Keratinocyte (primary cell): ENCODE data around the gene TRA2A. TPM values are rescaled to one million over a fixed set of nuclear protein-coding genes. Genes with fewer than 3 reads are reported as not detected.

ENCODE experiments used
- DNase-seq: peaks from one replicate; pipeline ENCODE4 v3.0.0-alpha.2; 2011; ENCODE audit warnings: low read depth, missing footprints, low spot score
- FAIRE-seq: peaks from 2 replicates; lab custom pipeline; 2011; peaks lifted over from hg19 to GRCh38; lab: Jason Lieb, UNC
- H2AFZ ChIP-seq: 2 replicates; pipeline ENCODE4 v1.6.0; 2012; ENCODE audit warnings: low read length, control low read depth, inconsistent platforms; ENCODE audit not compliant: control insufficient read depth
- H3K27ac ChIP-seq: 2 replicates; pipeline ENCODE4 v1.5.1; 2011; ENCODE audit warnings: low read length; ENCODE audit not compliant: control insufficient read depth, insufficient read depth
- H3K27me3 ChIP-seq: 3 replicates; pipeline ENCODE4 v1.6.0; 2011; ENCODE audit warnings: low read length; ENCODE audit not compliant: control insufficient read depth, insufficient read depth; ENCODE audit errors: extremely low read depth
- H3K36me3 ChIP-seq, 2 experiments: 2 replicates in 1 of 2; 3 replicates in 1 of 2; pipeline ENCODE4 v1.5.1; 2011; ENCODE audit warnings: low read length in 2 of 2, mild to moderate bottlenecking in 1 of 2; ENCODE audit not compliant: control insufficient read depth in 2 of 2, insufficient read depth in 2 of 2; ENCODE audit errors: extremely low read depth in 1 of 2
- H3K4me1 ChIP-seq: 3 replicates; pipeline ENCODE4 v1.5.1; 2011; ENCODE audit warnings: low read length; ENCODE audit not compliant: control insufficient read depth, insufficient read depth; ENCODE audit errors: extremely low read depth
- H3K4me2 ChIP-seq: 3 replicates; pipeline ENCODE4 v1.6.0; 2011; ENCODE audit warnings: low read depth, low read length; ENCODE audit not compliant: control insufficient read depth, insufficient read depth; ENCODE audit errors: extremely low read depth
- H3K4me3 ChIP-seq, 3 experiments: fragments of 200-600 bp in 1 of 3; sonication (generic) in 1 of 3; 2 replicates in 2 of 3; 3 replicates in 1 of 3; pipeline ENCODE4 v1.5.1; 2011 to 2016; ENCODE audit warnings: low read length in 3 of 3, mild to moderate bottlenecking in 3 of 3, control low read depth in 2 of 3, inconsistent platforms in 1 of 3, low read depth in 1 of 3, mixed read lengths in 1 of 3, mixed run types in 1 of 3, moderate library complexity in 1 of 3; ENCODE audit not compliant: control insufficient read depth in 2 of 3, insufficient read depth in 2 of 3; ENCODE audit errors: extremely low read depth in 1 of 3
- H3K79me2 ChIP-seq: 2 replicates; pipeline ENCODE4 v1.6.0; 2012; ENCODE audit warnings: low read length; ENCODE audit not compliant: control insufficient read depth, insufficient read depth
- H3K9ac ChIP-seq: 3 replicates; pipeline ENCODE4 v1.6.0; 2011; ENCODE audit warnings: low read length; ENCODE audit not compliant: control insufficient read depth, insufficient read depth; ENCODE audit errors: extremely low read depth
- H3K9me1 ChIP-seq: 3 replicates; pipeline ENCODE4 v1.6.0; 2011; ENCODE audit warnings: low read length; ENCODE audit not compliant: control insufficient read depth, insufficient read depth; ENCODE audit errors: extremely low read depth
- H3K9me3 ChIP-seq: 2 replicates; pipeline ENCODE4 v1.5.1; 2012; ENCODE audit warnings: low read depth, low read length; ENCODE audit not compliant: control insufficient read depth
- H4K20me1 ChIP-seq: 3 replicates; pipeline ENCODE4 v1.6.0; 2011; ENCODE audit warnings: low read length; ENCODE audit not compliant: control insufficient read depth, insufficient read depth; ENCODE audit errors: extremely low read depth
- EZH2 ChIP-seq: IDR thresholded peaks from one replicate; pipeline ENCODE4 v1.6.1; 2012; ENCODE audit warnings: inconsistent platforms, mild to moderate bottlenecking, low read length, moderate library complexity
- dilution Hi-C: fragments of 300-500 bp; cut with MboI; formaldehyde crosslinking; loops from one replicate; pipeline ENCODE4 v1.7.0; 2020; ENCODE audit warnings: low sequenced_read_pairs; ENCODE audit not compliant: extremely low pct_ligation_motif_present
- polyA plus RNA-seq, 5 experiments: library from polyadenylated mRNA; depleted of rRNA in 3 of 5; stranded (reverse) in 3 of 5; stranded (forward) in 1 of 5; unstranded in 1 of 5; fragments of >200 nt; gene quantifications; 1 replicate in 1 of 5; 2 replicates in 3 of 5; 3 replicates in 1 of 5; pipeline versions ENCODE4 v1.2.1 to v1.2.3, GENCODE V29; 2011 to 2012; ENCODE audit warnings: missing spikeins in 2 of 5, low read depth in 1 of 5, low replicate concordance in 1 of 5
- TF ChIP-seq, protein P1 (sequence below), 3 experiments: IDR thresholded peaks in 1 of 3; conservative IDR thresholded peaks in 1 of 3; optimal IDR thresholded peaks in 1 of 3; 2 replicates in 2 of 3; 3 replicates in 1 of 3; pipeline versions ENCODE3 to v1.5.1; 2011; ENCODE audit warnings: low read length in 3 of 3, mild to moderate bottlenecking in 3 of 3, moderate library complexity in 2 of 3, control low read depth in 1 of 3, inconsistent platforms in 1 of 3; ENCODE audit not compliant: insufficient read depth in 2 of 3; ENCODE audit errors: extremely low read depth in 1 of 3

TRA2A gene
- polyA plus RNA-seq, 1 donor (not counting 4 experiments of a cell fraction or from before 2014, with no cell fraction given): 92.6 TPM

DNA sequence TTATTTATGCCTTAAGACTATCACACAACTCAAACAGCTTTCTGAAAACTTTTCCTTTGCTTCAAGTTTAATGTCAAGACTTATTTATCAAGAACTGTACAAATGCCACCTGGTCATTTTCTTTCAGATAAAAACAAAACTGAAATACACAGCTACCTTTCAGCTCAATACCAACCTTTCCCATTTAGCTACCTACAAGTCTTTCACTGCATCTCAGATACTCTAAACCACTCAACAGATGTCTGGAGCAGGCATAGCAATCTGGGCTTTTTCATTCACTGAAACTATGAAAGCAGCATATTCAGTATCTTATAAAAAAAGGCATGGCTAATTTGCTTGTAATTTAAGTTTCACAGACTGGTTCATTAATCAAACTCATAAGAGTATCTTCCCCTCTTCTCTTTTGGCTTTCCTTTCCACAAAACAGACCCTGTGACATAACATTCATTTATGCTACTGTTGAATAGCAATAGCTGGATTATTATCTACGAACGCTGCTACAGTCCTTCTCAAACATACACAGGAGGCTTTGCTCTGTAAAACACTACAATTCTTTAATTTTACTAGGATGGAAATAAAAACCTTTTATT, 8.2 kb downstream of the TRA2A start:
- H3K9ac ChIP-seq: no peak overlapping the region
- dilution Hi-C loops: no loop called here
- H3K79me2 ChIP-seq: peaks cover 99% of the 10 kb centered on the region
- no peaks in the 10 kb centered on the region for H3K4me1 ChIP-seq
- peaks cover 11 to 15% of the 10 kb centered on the region in 2 experiments for H3K36me3 ChIP-seq
- peaks cover 39% of the 10 kb centered on the region for H4K20me1 ChIP-seq
- H3K27me3 ChIP-seq: no peaks in the 10 kb centered on the region
- TF ChIP-seq, protein P1, sequence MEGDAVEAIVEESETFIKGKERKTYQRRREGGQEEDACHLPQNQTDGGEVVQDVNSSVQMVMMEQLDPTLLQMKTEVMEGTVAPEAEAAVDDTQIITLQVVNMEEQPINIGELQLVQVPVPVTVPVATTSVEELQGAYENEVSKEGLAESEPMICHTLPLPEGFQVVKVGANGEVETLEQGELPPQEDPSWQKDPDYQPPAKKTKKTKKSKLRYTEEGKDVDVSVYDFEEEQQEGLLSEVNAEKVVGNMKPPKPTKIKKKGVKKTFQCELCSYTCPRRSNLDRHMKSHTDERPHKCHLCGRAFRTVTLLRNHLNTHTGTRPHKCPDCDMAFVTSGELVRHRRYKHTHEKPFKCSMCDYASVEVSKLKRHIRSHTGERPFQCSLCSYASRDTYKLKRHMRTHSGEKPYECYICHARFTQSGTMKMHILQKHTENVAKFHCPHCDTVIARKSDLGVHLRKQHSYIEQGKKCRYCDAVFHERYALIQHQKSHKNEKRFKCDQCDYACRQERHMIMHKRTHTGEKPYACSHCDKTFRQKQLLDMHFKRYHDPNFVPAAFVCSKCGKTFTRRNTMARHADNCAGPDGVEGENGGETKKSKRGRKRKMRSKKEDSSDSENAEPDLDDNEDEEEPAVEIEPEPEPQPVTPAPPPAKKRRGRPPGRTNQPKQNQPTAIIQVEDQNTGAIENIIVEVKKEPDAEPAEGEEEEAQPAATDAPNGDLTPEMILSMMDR (optimal IDR thresholded peaks at IDR 0.05 in 1 of 3, IDR thresholded peaks at IDR 0.05 in 1 of 3, conservative IDR thresholded peaks at IDR 0.05 in 1 of 3; ENCODE audit: extremely low read depth in 1 of 3, insufficient read depth in 2 of 3, low read length in 3 of 3): no peak
- no peak for TF ChIP-seq EZH2
- no peak overlapping the region for H3K4me3 ChIP-seq
- H3K9me1 ChIP-seq: no peaks in the 10 kb centered on the region
- no peaks in the 10 kb centered on the region for H3K9me3 ChIP-seq
- FAIRE-seq (no peak), DNase-seq (no peak)
- H3K4me2 ChIP-seq: no peak overlapping the region
- H3K27ac ChIP-seq: no peak overlapping the region
- no peak overlapping the region for H2AFZ ChIP-seq

DNA sequence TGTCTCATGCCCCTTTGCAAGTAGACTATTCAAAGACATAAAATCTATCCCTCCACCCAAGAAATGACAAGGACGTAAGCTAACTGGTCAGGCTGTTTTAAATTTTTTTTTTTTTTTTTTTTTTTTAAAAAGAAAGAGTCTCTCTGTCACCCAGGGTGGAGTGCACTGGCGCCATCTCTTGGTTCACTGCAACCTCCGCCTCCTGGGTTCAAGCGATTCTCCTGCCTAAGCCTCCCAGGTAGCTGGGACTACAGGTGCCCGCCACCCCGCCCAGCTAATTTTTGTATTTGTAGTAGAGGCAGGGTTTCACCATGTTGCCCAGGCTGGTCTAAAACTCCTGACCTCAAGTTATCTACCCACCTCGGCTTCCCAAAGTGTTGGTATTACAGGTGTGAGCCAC, 11.2 kb downstream of the TRA2A start:
- FAIRE-seq: no peak
- dilution Hi-C loops: no loop called here
- Histone ChIP-seq H3K4me3 (no peak overlapping the region), H4K20me1 (peaks cover 28% of the 10 kb centered on the region), H3K9me1 (no peaks in the 10 kb centered on the region), H3K27ac (no peak overlapping the region), H3K27me3 (no peaks in the 10 kb centered on the region), H3K79me2 (peaks cover 85% of the 10 kb centered on the region), H3K9ac (no peak overlapping the region), H3K9me3 (no peaks in the 10 kb centered on the region), H3K4me2 (no peak overlapping the region), H3K36me3 (peaks cover 19 to 28% of the 10 kb centered on the region in 2 experiments), H2AFZ (no peak overlapping the region), H3K4me1 (no peaks in the 10 kb centered on the region)
- TF ChIP-seq EZH2: no peak
- TF ChIP-seq, protein P1 (optimal IDR thresholded peaks at IDR 0.05 in 1 of 3, IDR thresholded peaks at IDR 0.05 in 1 of 3, conservative IDR thresholded peaks at IDR 0.05 in 1 of 3; ENCODE audit: extremely low read depth in 1 of 3, insufficient read depth in 2 of 3, low read length in 3 of 3): no peak
- no peak for DNase-seq
